PC-9 (cell line): ENCODE data around the gene MYO3B. TPM values are rescaled to one million over a fixed set of nuclear protein-coding genes. Genes with fewer than 3 reads are reported as not detected.

Experiments used
- BruUV-seq: library from RNA; stranded (reverse); fragments of 400-500 nt; replicated peaks from 2 replicates; lab custom pipeline; 2021; lab: Mats Ljungman, UMichigan
- CTCF ChIA-PET: fragments of 300-600 bp; sonication (Branson Sonifier 250); formaldehyde crosslinking; loops from one replicate; lab custom pipeline; 2022; ENCODE audit warnings: antibody characterized with exemption; lab: Charles Lee
- POLR2A ChIA-PET: fragments of 300-600 bp; sonication (Branson Sonifier 250); formaldehyde crosslinking; loops from one replicate; lab custom pipeline; 2022; ENCODE audit warnings: antibody characterized with exemption; ENCODE audit not compliant: unreplicated experiment; lab: Charles Lee
- DNase-seq, 2 experiments: peaks; one replicate each; pipeline versions ENCODE4 v3.0.0 to v3.0.0-alpha.2; 2015 to 2022; ENCODE audit warnings: mixed read lengths in 1 of 2
- H2AFZ ChIP-seq: fragments of 200-600 bp; sonication (generic); 2 replicates; pipeline ENCODE4 v1.8.1; 2017; ENCODE audit warnings: antibody characterized with exemption
- H3F3A ChIP-seq: fragments of 200-600 bp; sonication (generic); 2 replicates; pipeline ENCODE4 v1.8.1; 2017; ENCODE audit warnings: antibody characterized with exemption, mild to moderate bottlenecking, low read depth; ENCODE audit not compliant: insufficient read depth
- H3K27ac ChIP-seq: fragments of 200-600 bp; sonication (generic); 2 replicates; pipeline ENCODE4 v1.6.1; 2016; ENCODE audit warnings: mixed run types
- H3K27me3 ChIP-seq: fragments of 200-600 bp; sonication (generic); 2 replicates; pipeline ENCODE4 v1.6.1; 2016; ENCODE audit warnings: low read depth, mixed run types; ENCODE audit not compliant: insufficient read depth
- H3K36me3 ChIP-seq: fragments of 200-600 bp; sonication (generic); 2 replicates; pipeline ENCODE4 v1.6.1; 2016; ENCODE audit warnings: low read depth, mixed run types
- H3K4me1 ChIP-seq: fragments of 200-600 bp; sonication (generic); replicated peaks from 2 replicates; pipeline ENCODE4 v1.6.1; 2016; ENCODE audit warnings: mixed run types; ENCODE audit not compliant: insufficient read depth
- H3K4me2 ChIP-seq: fragments of 200-600 bp; sonication (generic); 2 replicates; pipeline ENCODE4 v1.6.1; 2017; ENCODE audit warnings: mixed run types
- H3K4me3 ChIP-seq: fragments of 200-600 bp; sonication (generic); 2 replicates; pipeline ENCODE4 v1.6.1; 2016; ENCODE audit warnings: mixed run types
- H3K79me2 ChIP-seq: fragments of 200-600 bp; sonication (generic); 2 replicates; pipeline ENCODE4 v1.6.1; 2017; ENCODE audit warnings: low read depth, mixed run types
- H3K9me2 ChIP-seq: fragments of 200-600 bp; sonication (generic); 2 replicates; pipeline ENCODE4 v1.8.1; 2017; ENCODE audit warnings: mild to moderate bottlenecking; ENCODE audit not compliant: insufficient read depth
- H3K9me3 ChIP-seq: fragments of 200-600 bp; sonication (generic); 2 replicates; pipeline ENCODE4 v1.8.1; 2016; ENCODE audit warnings: low read depth; ENCODE audit not compliant: insufficient read depth
- H4K20me1 ChIP-seq: fragments of 200-600 bp; sonication (generic); 2 replicates; pipeline ENCODE4 v1.8.1; 2017; ENCODE audit not compliant: insufficient read depth
- CTCF ChIP-seq: fragments of 200-600 bp; sonication (generic); conservative IDR thresholded peaks from 2 replicates; pipeline ENCODE4 v1.6.1; 2017; ENCODE audit warnings: mixed run types, antibody characterized with exemption, mild to moderate bottlenecking, moderate library complexity
- EZH2 ChIP-seq: fragments of 200-600 bp; sonication (generic); IDR thresholded peaks from 2 replicates; pipeline ENCODE4 v1.8.0; 2017; ENCODE audit warnings: antibody characterized with exemption, low read depth
- intact Hi-C: fragments of 100-400 bp; cut with micrococcal nuclease; formaldehyde crosslinking; loops from one replicate; pipeline ENCODE4 v1.10.0; 2022; ENCODE audit not compliant: unreplicated experiment
- total RNA-seq: library from RNA; stranded (reverse); gene quantifications from 2 replicates; pipeline ENCODE4 v1.2.3, GENCODE V29; 2021

Gene MYO3B
- total RNA-seq, 1 experiment from 2014 or later, result 5.3 TPM

GRCh38 chr2:170500770-170501169 lies 322.8 kb downstream of the MYO3B start:
- BruUV-seq, result no TSS peak
- Histone ChIP-seq H3K36me3 (no peaks in the 10 kb centered on the region), H3K27me3 (no peaks in the 10 kb centered on the region), H3K4me3 (no peak overlapping the region), H3K4me2 (no peak overlapping the region), H3K79me2 (no peaks in the 10 kb centered on the region), H3K4me1 (no peaks in the 10 kb centered on the region), H3K9me2 (no peaks in the 10 kb centered on the region), H3F3A (no peaks in the 10 kb centered on the region), H2AFZ (no peak overlapping the region), H3K9me3 (no peaks in the 10 kb centered on the region), H3K27ac (no peak overlapping the region), H4K20me1 (no peaks in the 10 kb centered on the region)
- intact Hi-C loops, result no loop called here
- DNase-seq, result no peak
- POLR2A ChIA-PET, result no interaction called here
- TF ChIP-seq CTCF, result no peak
- no peak for TF ChIP-seq EZH2
- CTCF ChIA-PET, result no interaction called here

- H3K79me2 ChIP-seq, result no peaks in the 10 kb centered on the region
- no peak overlapping the region for H3K27ac ChIP-seq
- intact Hi-C loops, result no loop called here
- DNase-seq, result no peak
- H3K9me2 ChIP-seq, result no peaks in the 10 kb centered on the region
- no peak overlapping the region for H3K4me2 ChIP-seq
- no peak overlapping the region for H3K4me3 ChIP-seq
- BruUV-seq, result no TSS peak
- H3K36me3 ChIP-seq, result no peaks in the 10 kb centered on the region
- H3F3A ChIP-seq, result no peaks in the 10 kb centered on the region
- ChIA-PET CTCF (no interaction called here), POLR2A (no interaction called here)
- no peaks in the 10 kb centered on the region for H3K9me3 ChIP-seq
- H4K20me1 ChIP-seq, result no peaks in the 10 kb centered on the region
- no peaks in the 10 kb centered on the region for H3K4me1 ChIP-seq
- no peak for TF ChIP-seq CTCF
- TF ChIP-seq EZH2, result no peak
- no peak overlapping the region for H2AFZ ChIP-seq
- H3K27me3 ChIP-seq, result no peaks in the 10 kb centered on the region
These were observed 323.6 kb downstream of the MYO3B start for GRCh38 chr2:170501421-170502043.

GRCh38 chr2:170502361-170503130 lies 324.6 kb downstream of the MYO3B start:
- H3K9me3 ChIP-seq, result no peaks in the 10 kb centered on the region
- no peak overlapping the region for H3K27ac ChIP-seq
- no peaks in the 10 kb centered on the region for H3K4me1 ChIP-seq
- H3K4me3 ChIP-seq, result no peak overlapping the region
- BruUV-seq, result no TSS peak
- no peaks in the 10 kb centered on the region for H4K20me1 ChIP-seq
- no peak for DNase-seq
- ChIA-PET POLR2A (no interaction called here), CTCF (no interaction called here)
- no peak overlapping the region for H3K4me2 ChIP-seq
- H3F3A ChIP-seq, result no peaks in the 10 kb centered on the region
- no peaks in the 10 kb centered on the region for H3K9me2 ChIP-seq
- no peaks in the 10 kb centered on the region for H3K79me2 ChIP-seq
- H3K36me3 ChIP-seq, result no peaks in the 10 kb centered on the region
- intact Hi-C loops, result no loop called here
- no peaks in the 10 kb centered on the region for H3K27me3 ChIP-seq
- TF ChIP-seq EZH2 (no peak), CTCF (no peak)
- no peak overlapping the region for H2AFZ ChIP-seq
